Astrocyte (in vitro differentiated cells and primary cell): ENCODE data around the gene ADIG.

ENCODE experiments used
- CTCF ChIP-seq: IDR thresholded peaks from 2 replicates; pipeline ENCODE4 v1.5.1; 2011; ENCODE audit warnings: low read depth, mild to moderate bottlenecking, inconsistent platforms, low read length, moderate library complexity; ENCODE audit not compliant: insufficient read depth
- EZH2 ChIP-seq: IDR thresholded peaks from 2 replicates; pipeline ENCODE4 v1.6.1; 2012; ENCODE audit warnings: mild to moderate bottlenecking, low read length, inconsistent platforms; ENCODE audit not compliant: insufficient read depth

- TF ChIP-seq CTCF (no peak), EZH2 (no peak)
Observed at GRCh38 chr20:38610521-38610920, 29.5 kb downstream of the ADIG start.
